T-helper 9 cell (primary cell): ENCODE measurements around the gene DNAJB8.

Experiments
- DNase-seq: peaks from one replicate; pipeline ENCODE4 v3.0.0-alpha.2; 2020

DNAJB8 gene

DNA sequence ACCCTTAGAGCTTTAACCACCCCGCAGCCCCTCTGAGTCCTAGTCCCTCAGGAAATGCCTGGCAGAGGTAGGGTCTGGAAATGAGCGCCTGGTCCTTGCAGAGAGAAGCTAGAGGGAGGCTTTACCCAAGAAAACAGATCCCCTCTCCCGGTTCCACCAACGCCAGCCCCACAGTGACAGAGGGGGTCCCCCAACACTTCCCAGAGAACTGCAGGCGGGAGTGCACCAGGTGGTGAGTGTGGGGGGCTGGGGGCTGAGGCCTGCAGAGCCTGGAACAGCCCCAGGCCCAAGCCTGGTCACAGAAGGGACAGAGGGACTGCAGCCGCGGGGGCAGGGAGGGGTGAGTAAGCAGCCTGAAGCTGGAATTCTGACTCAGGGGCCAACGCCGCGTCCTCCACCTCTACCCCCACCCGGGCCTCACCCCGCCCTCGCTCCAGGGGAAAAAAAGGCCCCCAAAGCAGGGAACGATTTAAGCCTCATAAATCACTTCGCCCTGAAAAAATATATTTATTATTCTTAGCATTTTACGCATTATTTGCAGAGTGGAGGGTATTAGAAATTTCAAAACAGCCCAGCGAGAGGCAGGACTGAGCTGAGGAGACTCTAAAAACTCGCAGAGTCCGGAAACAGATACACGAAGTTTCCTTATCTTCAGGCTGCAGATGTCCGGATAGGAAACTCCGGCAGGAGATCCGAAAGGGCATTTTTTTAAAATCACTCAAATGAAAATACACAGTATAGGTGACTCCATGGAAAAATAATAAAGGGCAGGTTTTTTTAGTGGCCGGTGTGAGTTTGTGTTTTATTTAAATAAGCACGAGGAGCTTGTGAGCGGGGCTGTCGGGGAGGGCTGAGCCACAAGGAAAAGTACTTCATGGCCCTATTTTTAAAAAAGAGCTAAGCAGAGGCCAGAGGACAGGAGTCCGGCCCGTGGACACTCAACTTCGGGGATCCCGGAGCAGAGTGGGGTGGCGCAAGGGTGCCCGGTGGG lies 16.3 kb upstream of the DNAJB8 start:
- no peak for DNase-seq

DNA sequence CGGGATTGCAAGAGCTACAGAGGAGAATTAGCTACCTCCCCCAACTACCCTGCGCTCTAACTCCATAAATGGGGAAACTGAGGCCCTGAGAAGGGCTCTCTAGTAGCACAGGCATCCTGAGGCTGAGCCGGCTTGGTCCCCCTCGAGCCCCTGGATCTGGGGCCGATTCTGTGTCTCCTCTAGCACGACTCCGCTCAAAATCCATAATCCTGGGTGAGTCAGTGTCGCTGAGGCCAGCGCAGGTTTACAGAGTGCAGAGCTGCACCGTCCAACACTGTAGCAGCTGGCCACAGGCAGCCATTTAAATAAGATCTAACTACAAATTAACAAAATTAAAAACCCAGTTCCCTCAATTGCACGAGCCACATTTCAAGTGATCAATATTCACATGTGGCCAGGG lies 15.5 kb upstream of the DNAJB8 start:
- DNase-seq = no peak

DNA sequence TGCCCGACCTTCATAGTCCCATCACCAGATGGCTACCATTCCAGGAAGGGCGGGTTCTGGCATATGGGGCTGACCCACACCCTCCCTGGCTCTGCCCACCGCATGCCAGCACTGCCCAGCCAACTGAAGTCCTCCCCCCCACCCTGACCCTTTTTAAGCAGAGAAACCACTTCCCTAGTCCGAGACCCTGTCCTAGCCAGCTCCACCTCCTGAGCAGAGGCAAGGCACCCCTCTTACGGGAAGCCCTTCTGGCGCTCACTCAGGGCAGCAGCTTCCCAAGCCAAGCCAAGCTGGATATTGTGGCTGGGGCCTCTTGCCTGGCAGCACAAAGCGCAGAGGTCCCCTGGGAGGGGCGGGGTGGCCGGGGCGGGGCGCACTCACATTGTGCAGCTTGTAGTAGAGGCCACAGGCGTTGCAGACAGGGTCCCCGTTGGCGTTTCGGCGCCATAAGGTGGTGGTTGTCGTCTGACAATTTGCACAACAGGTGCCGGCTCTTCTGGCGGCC lies 14.8 kb upstream of the DNAJB8 start:
- no peak for DNase-seq

DNA sequence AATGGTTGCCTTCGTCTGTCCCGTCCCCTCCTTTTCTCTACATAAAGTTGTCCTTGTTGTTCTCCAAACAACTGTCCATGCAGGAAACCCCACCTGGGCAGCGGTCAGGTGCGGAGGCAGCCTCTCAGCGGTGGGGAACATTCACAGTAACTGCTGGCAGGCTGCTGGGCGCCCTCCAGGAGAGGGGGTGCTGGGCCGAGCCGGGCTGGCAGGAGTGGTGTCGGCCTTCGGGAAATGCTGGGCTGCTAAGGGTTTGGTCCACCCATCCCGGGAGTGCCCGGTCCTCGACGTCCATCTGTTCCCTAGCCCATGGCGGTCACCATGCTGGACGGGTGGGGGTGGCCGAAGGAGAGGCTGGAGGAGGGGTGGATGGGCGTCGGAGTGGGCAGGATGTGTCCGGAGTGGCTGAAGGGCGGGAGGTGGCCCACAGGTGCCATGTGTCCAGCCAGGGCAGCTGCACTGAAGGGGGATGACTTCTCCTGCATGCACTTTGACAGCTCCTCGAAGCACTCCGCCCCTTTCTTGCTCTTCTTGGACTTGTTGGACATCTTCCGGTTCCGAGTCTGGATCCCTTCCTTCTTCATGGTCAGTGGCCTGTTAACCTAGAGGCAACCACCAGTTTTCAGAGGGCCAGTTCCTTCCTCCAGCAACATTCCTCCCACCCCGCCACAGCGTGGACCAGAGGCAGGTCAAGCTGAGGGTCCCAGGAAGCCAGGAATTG lies 14.2 kb upstream of the DNAJB8 start:
- DNase-seq = no peak

DNA sequence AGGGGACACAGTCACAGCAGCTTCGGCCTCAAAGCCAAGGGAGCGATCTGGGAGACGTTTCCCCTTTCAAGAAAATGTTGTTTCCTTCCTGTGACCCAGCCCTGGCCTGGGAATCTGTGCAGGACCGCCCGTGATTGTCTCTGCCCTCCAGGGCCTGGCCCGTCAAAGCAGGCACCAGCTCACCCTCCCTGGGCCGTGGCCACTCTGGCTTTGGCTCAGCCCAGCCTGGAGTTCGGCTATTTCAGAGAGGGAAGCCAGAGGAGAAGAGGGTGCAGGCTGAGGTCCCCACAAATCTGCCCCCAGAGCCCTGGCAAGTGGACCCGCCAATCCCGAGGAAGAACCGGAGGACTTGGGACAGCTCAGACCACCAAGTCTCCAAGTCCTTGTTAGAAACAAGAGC lies 13.6 kb upstream of the DNAJB8 start:
- DNase-seq = no peak

DNA sequence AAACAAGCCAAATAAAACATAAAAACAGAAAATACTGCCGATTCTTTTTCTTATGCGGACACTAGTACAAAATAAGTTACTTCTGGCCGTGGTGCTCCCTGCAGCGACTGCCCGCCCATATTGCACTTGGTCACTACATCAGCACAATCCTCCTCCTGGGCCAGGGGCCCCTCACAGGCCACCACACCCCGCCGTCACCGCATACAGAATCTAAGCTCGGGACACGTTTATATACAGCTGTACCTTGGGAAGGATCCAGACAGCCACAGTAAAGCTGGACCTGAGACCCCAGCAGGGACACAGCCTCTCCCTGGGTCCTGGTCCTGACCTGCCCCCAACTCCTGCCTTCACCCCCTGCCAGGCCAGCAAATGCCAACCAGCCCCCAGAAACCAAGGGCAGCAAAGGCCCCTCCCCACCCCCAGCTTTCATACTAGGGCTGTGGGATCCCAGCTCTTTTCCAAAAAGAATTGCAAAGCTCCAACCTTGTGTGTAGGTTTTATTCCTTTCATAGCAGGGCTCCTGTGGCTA lies 12.9 kb upstream of the DNAJB8 start:
- DNase-seq = no peak

DNA sequence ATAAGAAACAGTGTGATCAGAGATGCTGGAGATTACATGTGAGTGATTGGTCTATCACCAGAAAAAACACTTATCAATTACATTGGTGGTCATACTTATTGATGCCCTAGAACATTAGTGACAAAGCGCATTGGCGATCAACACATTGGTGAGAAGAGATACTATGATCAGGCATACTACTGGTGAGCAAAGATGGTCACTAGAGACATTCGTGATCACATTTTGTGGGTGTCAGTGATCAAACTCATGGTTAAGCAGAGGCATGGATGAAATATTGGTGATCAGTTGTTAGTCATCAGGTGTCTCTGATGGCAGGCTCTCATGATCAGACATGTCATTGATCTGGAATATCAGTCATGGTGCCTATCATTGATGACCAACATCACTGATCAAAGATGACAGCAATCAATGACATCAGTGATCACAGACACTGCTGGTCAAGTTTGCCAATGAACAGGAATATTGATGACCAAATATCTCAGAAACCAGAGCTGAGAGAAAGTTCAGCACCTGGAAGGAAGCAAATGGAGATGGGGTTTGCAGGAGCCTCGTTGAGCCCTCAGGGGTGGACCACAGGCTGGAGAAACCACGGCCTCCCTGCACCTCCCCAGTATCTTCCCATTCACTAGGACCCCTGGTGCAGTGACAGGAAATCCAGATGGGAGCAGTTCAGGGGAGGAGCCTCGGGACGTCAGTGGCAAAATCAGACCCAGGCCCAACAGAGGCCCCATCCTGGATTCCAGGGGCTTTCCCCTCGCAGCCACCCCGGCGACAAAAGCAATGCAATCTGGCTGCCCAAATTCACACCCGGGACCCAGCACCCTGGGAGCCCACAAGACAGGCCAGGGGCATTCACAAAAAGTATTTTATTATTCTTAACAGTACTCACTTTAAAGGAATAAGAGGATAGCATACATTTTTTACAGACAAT lies 12.2 kb upstream of the DNAJB8 start:
- DNase-seq = no peak

DNA sequence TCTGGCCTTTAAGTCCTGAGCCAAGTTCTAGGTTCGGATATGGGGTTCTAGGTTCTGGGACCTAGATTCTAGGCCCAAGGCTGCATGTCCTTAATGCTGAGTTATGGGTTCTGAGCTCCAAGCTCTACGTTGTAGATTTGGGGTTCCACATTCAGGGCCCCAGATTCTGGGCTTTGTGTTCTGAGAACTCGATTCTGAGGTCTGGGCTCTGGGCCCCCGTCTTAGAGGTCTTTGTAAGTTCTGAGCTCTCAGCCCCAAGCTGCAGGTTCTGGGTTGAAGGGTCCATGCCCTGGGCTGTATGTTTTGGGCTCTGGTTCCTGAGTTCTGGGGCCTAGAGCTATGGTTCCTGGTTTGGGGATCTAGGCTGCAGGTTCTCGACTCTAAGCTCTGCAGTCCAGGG lies 10.0 kb upstream of the DNAJB8 start:
- no peak for DNase-seq

DNA sequence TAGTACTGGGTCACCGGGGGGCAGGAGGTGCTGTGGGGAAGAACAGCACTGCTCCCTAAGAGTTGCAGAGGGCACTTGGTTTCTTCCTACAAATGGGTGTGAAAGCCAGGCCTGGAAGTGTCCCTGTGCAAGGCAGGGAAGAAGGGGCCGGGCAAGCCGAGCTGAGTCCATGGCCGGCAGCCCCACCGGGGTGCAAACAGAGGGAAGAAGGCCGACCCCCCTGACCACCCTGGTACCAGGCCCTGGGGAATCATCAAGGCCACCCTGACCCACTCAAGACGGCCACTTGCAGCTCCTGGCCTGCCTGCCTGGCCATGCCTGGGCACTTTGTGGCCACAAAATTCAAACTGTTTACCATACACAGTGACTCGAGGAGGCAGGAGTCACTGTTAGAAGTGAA lies 8.7 kb upstream of the DNAJB8 start:
- DNase-seq = no peak

DNA sequence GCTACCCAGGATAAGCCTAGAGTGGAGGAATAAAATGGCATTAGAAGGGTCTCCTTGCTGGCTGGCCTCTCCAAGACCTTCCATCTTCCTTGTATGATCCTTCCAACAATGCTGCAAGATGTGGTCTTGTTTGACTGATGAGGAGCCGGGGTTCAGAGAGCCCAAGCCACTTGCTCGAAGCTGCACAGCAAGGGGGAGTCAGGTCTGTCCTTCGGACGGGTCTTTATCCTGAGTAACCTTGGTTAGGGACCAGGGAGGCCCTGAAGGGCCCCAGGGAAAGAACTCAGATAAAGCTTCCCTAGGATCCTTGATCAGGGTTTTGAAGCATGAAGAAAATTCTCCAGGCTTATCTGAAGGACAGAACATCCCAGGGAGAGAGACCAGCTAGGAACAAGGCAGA lies 7.0 kb upstream of the DNAJB8 start:
- no peak for DNase-seq

DNA sequence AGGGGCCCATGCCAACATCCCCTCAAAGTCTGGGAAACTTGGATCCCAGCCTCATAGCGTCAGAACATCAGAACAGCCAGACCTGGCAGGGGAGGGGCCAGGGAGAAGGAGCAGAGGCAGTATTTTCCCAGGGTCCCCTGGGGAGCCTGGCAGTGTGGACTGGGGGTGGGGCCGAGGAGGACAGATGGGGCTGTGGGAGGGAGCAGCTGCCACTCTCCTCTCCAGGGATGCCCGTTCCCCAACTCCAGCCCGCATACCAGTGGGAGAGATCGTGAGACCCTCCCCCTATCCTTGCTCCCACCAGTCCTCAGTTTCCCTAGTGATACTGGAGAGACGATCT lies 6.5 kb upstream of the DNAJB8 start:
- no peak for DNase-seq

DNA sequence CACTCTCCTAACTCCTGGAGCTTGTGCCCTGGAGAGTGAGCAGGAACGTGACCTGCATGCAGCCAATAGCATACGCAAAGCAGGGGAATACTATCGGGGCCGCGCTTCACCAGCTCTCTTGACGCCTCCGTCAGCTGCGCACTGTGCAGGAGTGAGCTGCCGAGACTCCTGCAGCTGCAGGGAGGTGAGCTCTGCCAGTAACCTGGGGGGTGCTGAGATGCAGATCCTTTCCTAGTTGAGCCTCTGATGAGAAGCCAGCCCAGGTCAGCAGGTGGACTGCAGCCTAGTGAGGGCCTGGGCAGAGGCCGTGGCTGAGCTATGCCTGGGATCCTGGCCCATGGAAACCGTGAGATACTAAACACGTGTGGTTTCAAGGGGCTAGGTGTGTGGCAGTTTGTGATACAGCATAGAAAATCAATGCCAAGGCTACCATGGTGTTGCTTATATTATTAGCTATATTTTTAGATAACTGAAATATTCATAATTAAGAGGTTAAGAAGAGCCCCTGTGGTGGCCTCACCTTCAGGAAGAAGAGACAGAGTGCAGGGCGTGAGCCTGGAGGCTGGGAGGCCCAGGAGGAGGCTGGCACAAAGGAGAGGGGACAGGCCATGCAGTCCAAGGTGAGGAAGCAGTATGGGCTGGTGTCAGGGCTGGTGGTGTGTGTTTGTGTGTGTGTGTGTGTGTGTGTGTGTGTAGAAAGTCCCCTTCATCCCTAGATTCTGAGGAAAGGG lies 5.9 kb upstream of the DNAJB8 start:
- no peak for DNase-seq

DNA sequence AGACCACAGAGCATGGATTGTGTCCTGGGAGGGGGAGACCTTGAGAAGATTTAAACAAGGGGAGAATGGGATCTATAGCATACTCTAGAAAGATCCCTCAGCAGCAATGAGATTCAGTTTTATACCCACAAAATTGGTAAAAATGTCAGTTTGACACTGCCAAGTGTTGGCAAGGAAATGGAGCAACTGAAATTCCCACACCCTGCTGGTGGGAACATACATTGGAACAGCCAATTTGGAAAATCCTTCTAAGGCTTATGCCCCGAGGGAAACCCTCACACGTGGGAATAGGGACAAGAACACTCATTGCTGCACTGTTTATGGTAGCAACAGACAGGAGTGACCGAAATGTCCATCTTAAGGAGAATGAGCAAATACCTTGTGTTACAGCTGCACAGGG lies 5.0 kb upstream of the DNAJB8 start:
- no peak for DNase-seq

DNA sequence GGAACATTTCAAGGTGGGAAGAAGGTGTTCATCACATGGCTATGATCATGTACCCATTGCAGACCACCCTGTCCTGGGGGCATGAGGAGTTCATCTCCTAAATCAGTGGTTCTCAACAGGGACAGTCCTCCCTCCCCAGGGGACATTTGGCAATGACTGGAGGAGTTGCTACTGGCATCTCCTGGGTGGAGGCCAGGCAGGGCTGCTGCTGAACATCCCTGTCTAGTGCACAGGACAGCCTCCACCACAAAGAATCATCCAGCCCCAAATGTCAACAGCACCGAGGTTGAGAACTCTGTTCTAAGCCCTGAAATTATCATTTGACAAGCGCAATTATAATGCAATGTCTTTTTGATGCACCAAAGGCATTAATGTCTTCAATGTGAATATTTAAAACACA lies 4.4 kb upstream of the DNAJB8 start:
- no peak for DNase-seq

DNA sequence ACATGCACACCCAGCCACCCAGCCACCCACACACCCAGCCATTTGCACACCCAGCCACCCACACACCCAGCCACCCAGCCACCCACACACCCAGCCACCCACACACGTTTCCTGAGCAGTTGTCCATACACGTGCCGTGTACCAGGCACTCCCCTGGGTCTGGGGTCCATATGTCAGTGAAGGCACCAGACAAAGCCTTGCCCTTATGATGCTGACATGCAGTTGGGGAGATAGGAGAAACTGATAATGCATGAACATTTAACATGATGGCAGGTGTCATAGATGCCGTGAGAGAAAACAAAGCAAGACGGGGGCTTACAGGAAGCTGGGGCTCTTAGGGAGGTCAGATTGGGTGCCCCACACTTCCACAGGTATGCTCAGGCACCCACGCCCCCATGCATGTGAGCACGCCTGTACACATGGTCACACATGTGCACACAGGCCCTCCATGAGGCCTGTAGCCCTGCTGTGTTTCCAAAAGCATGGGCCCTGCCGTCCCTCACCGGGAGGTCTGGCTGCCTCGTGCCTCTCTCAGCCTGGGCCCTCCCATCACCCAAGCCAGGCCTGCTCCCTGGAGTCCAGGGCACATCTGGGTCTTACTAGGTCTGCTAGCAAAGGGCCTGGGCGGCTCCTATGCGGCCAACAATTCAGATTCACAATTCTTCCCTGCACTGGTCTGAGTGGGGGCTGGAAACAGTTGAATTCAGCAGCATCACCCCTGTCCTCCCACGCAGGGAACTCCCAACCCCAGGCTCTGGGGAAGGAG lies 3.6 kb upstream of the DNAJB8 start:
- no peak for DNase-seq

DNA sequence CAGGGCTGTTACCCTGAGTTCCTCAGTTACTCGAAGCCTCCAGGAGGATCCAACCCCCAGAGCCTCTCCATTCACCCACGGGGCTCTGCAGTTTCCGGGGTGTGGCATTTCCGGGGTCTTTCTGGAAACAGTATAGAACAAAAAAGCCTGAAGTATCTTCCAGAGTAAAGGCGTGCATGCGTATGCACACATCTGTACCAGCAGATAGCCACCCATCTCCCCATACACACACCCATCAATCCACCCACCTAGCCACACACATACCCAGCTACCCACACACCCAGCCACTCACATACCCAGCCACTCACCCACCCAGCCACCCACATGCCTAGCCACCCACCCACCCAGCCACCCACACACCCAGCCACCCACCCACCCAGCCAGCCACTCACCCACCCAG lies 2.9 kb upstream of the DNAJB8 start:
- no peak for DNase-seq

DNA sequence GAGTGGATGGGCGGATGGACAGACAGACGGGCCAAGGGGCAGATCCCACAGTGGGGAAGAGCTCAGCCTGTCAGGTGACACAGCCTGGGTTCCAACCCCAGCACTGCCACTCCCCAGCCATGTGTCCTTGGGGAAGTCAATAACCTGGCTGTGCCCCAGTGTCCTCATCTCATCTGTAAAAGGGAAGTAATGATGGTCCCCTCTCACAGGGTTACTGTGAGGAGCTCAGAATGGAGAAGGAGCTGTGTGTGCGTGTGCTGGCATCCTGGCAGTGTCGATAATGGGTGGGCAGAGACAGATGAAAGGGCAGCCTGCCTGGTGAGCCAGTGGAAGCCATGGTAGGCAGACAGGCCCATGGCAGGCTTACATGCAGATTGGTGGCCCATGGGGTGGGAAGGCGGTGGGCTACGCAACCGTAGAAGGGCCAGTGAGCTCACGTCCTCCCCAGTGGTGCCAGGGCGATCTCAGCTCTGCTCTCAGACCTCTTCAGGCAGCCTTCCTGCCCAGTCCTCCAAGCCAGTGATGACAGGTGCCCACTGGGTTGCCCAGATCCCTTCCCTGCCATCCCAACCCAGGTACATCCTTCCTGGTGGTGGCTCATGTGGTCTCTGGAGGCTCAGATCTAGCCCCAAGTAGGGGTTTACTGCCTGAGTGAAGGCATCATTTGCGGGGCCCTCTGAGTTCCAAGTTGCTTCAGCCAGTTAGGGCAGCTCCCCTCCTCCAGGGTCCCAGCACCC lies 2.3 kb upstream of the DNAJB8 start:
- DNase-seq = no peak

DNA sequence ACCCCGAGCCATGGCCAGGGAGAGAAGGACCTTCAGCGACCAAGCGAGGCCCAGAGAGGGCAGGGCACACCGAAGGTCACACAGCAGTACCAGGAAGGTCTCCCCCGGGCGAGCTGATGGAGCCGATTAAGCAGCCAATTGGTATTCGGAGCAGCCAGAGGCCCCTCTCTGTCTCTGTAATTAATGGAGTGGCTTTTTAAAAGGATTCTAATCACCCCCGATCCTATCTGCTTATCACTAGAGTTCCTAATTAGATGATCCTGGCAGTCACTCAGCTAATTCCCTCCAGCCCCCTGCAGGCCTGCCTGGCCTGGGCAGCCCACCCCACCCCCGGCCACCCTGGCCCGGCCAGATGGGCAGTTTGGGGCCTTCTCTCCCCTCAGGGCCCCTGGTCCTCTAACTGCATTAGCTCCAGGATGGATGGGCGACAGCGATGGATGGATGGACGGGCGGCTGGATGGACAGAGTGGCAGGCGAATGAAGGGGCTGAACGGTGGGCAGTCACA lies 1.6 kb upstream of the DNAJB8 start:
- no peak for DNase-seq

DNA sequence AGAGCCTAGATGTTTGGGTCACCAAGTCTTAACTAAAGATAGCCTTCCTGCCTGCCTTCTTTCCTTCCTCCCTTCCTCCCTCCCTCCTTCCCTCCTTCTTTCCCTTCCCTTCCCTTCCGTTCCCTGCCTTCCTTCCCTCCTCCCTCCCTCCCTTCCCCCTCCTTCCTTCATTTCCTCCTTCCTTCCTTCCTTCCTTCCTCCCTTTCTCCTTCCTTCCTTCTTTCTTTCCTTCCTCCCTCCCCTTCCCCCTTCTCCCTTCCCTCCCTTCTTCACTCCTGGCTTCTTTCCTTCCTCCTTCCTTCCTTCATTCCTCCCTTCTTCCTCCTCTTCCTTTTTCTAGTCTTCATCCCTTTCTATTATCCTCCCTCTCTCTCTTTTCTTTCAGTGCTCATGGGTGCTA lies 2.0 kb downstream of the DNAJB8 start:
- no peak for DNase-seq

DNA sequence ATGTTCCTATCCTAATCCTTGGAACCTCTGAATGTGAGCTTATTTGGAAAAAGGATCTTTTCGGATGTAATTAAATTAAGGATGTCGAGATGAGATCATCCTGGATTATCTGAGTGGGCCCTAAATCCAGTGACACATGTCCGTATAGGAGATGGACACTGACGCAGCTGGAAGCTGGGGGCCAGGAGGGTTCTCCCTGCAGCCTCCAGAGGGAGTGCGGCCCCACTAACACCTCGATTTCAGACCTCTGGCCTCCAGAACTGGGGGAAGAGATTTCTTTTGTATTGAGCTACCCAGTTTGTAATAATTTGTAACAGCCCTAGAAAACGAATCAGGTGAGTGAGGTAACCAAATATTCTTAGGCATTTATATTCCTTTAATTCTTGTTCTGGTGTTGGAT lies 2.5 kb downstream of the DNAJB8 start:
- no peak for DNase-seq
